Astrocyte of the cerebellum (primary cell): ENCODE data around the gene B4GALT1.

Experiments
- DNase-seq: peaks from one replicate; pipeline ENCODE4 v3.0.0-alpha.2; 2011; ENCODE audit warnings: low read depth
- H3K4me3 ChIP-seq: 2 replicates; pipeline ENCODE4 v1.5.1; 2011; ENCODE audit warnings: mild to moderate bottlenecking, low read depth, low read length, moderate library complexity
- CTCF ChIP-seq: IDR thresholded peaks from 2 replicates; pipeline ENCODE4 v1.5.1; 2012; ENCODE audit warnings: low read length, low read depth, moderate library complexity, mild to moderate bottlenecking; ENCODE audit errors: missing control alignments
- in situ Hi-C: cut with HindIII; loops from 2 replicates; pipeline ENCODE4 v1.10.0; 2017; ENCODE audit warnings: low sequenced_read_pairs

The B4GALT1 gene

GRCh38 chr9:33111631-33112030 lies 55.5 kb downstream of the B4GALT1 start:
- in situ Hi-C loops, result no loop called here
- TF ChIP-seq CTCF, result no peak
- DNase-seq, result no peak
- H3K4me3 ChIP-seq, result no peak overlapping the region

- no peak for TF ChIP-seq CTCF
- in situ Hi-C loops, result no loop called here
- no peak overlapping the region for H3K4me3 ChIP-seq
- no peak for DNase-seq
Measured at GRCh38 chr9:33110686-33111085, 56.5 kb downstream of the B4GALT1 start.

GRCh38 chr9:33109850-33110595 lies 57.1 kb downstream of the B4GALT1 start:
- TF ChIP-seq CTCF, result no peak
- no peak overlapping the region for H3K4me3 ChIP-seq
- no peak for DNase-seq
- in situ Hi-C loops, result no loop called here

- no peak for TF ChIP-seq CTCF
- no peak for DNase-seq
- H3K4me3 ChIP-seq, result no peak overlapping the region
- in situ Hi-C loops, result no loop called here
Measured at GRCh38 chr9:33109097-33109496, 58.0 kb downstream of the B4GALT1 start.

- no peak for TF ChIP-seq CTCF
- in situ Hi-C loops, result no loop called here
- no peak for DNase-seq
- no peak overlapping the region for H3K4me3 ChIP-seq
Measured at GRCh38 chr9:33108472-33108871, 58.7 kb downstream of the B4GALT1 start.

GRCh38 chr9:33107762-33108161 lies 59.4 kb downstream of the B4GALT1 start:
- H3K4me3 ChIP-seq, result no peak overlapping the region
- in situ Hi-C loops, result no loop called here
- DNase-seq, result no peak
- no peak for TF ChIP-seq CTCF
